OCI-LY7 (cell line): ENCODE results near the gene RPS6KA5. TPM values are rescaled to one million over a fixed set of nuclear protein-coding genes. Genes with fewer than 3 reads are reported as not detected.
"Not testable (repeated sequence)": the region's sequence is repeated elsewhere in the genome, so short reads cannot be mapped to it uniquely, and the experiment has no call there.

Experiments
- BruUV-seq: library from RNA; stranded (reverse); fragments of 400-500 nt; replicated peaks from 2 replicates; lab custom pipeline; 2021; lab: Mats Ljungman, UMichigan
- CTCF ChIA-PET: fragments of 300-600 bp; sonication (Branson Sonifier 250); formaldehyde crosslinking; loops from one replicate; lab custom pipeline; 2022; ENCODE audit warnings: antibody characterized with exemption; ENCODE audit not compliant: unreplicated experiment; lab: Charles Lee
- POLR2A ChIA-PET: fragments of 300-600 bp; sonication (Branson Sonifier 250); formaldehyde crosslinking; loops from one replicate; lab custom pipeline; 2022; ENCODE audit warnings: antibody characterized with exemption; lab: Charles Lee
- DNase-seq: peaks from one replicate; pipeline ENCODE4 v3.0.0-alpha.2; 2015; ENCODE audit warnings: low spot score
- H2AFZ ChIP-seq: fragments of 200-600 bp; sonication (generic), shearing (Covaris generic); 2 replicates; pipeline ENCODE4 v1.6.1; 2014; ENCODE audit warnings: mild to moderate bottlenecking, antibody characterized with exemption, low read length, moderate library complexity
- H3K27ac ChIP-seq: fragments of 200-600 bp; sonication (generic); 2 replicates; pipeline ENCODE4 v1.5.1; 2014; ENCODE audit warnings: mixed run types, low read depth, mild to moderate bottlenecking, moderate library complexity, low read length, inconsistent platforms; ENCODE audit not compliant: poor library complexity, severe bottlenecking
- H3K36me3 ChIP-seq: fragments of 200-600 bp; sonication (generic); 2 replicates; pipeline ENCODE4 v1.6.1; 2014; ENCODE audit warnings: mild to moderate bottlenecking, antibody characterized with exemption, low read length, moderate library complexity, mixed read lengths; ENCODE audit not compliant: insufficient read depth
- H3K4me1 ChIP-seq: fragments of 200-600 bp; sonication (generic); 2 replicates; pipeline ENCODE4 v1.5.1; 2014; ENCODE audit warnings: mild to moderate bottlenecking, low read length; ENCODE audit not compliant: insufficient read depth, poor library complexity, severe bottlenecking
- H3K4me2 ChIP-seq: fragments of 200-600 bp; sonication (generic); 2 replicates; pipeline ENCODE4 v1.6.1; 2014; ENCODE audit warnings: mild to moderate bottlenecking, low read length
- H3K4me3 ChIP-seq: fragments of 200-600 bp; sonication (generic); 2 replicates; pipeline ENCODE4 v1.5.1; 2014; ENCODE audit warnings: mild to moderate bottlenecking, low read depth, low read length; ENCODE audit not compliant: poor library complexity, severe bottlenecking
- H3K79me2 ChIP-seq: fragments of 200-600 bp; sonication (generic); 2 replicates; pipeline ENCODE4 v1.6.1; 2016; ENCODE audit warnings: low read depth, mild to moderate bottlenecking, low read length, moderate library complexity, mixed read lengths; ENCODE audit not compliant: insufficient read depth
- H3K9me2 ChIP-seq: fragments of 200-600 bp; sonication (generic); 2 replicates; pipeline ENCODE4 v1.6.1; 2016; ENCODE audit warnings: mild to moderate bottlenecking, low read length, mixed read lengths; ENCODE audit not compliant: insufficient read depth
- H3K9me3 ChIP-seq: fragments of 200-600 bp; sonication (generic); 2 replicates; pipeline ENCODE4 v1.6.1; 2014; ENCODE audit warnings: mild to moderate bottlenecking, mixed run types, low read length, mixed read lengths
- H4K20me1 ChIP-seq: fragments of 200-600 bp; sonication (generic); 2 replicates; pipeline ENCODE4 v1.6.1; 2014; ENCODE audit warnings: mild to moderate bottlenecking, antibody characterized with exemption, low read length, moderate library complexity, mixed read lengths; ENCODE audit not compliant: insufficient read depth
- CTCF ChIP-seq: fragments of 200-600 bp; sonication (generic); conservative IDR thresholded peaks from 2 replicates; pipeline ENCODE4 v1.5.1; 2014; ENCODE audit warnings: mild to moderate bottlenecking, antibody characterized with exemption, low read length, moderate library complexity, mixed read lengths
- EZH2phosphoT487 ChIP-seq: fragments of 200-600 bp; sonication (generic); IDR thresholded peaks from 2 replicates; pipeline ENCODE4 v1.6.1; 2018; ENCODE audit warnings: low read depth, borderline replicate concordance, mild to moderate bottlenecking, mixed run types, antibody characterized with exemption, low read length, moderate library complexity, mixed read lengths
- intact Hi-C: fragments of 100-400 bp; cut with micrococcal nuclease; formaldehyde crosslinking; loops from one replicate; pipeline ENCODE4 v1.10.0; 2022; ENCODE audit not compliant: unreplicated experiment
- total RNA-seq, 2 experiments: library from RNA; depleted of rRNA in 1 of 2; stranded (reverse); fragments of >200 nt in 1 of 2; shearing (Covaris generic) in 1 of 2; gene quantifications; 2 replicates each; pipeline ENCODE4 v1.2.3, GENCODE V29; 2014 to 2022

RPS6KA5 gene
- total RNA-seq, 2 experiments from 2014 or later = 9.6 to 12.7 TPM

- CTCF ChIA-PET = no interaction called here
- H4K20me1 ChIP-seq = no peaks in the 10 kb centered on the region
- H3K4me1 ChIP-seq = no peaks in the 10 kb centered on the region
- H3K27ac ChIP-seq = no peak overlapping the region
- no peak overlapping the region for H2AFZ ChIP-seq
- 0 out of 2 replicates have a peak, but pooled peaks cover 7% of the 10 kb centered on the region for H3K9me3 ChIP-seq
- TF ChIP-seq CTCF (no peak), EZH2phosphoT487 (no peak)
- intact Hi-C loops = no loop called here
- peaks cover 9% of the 10 kb centered on the region; the same call in 1 of the 2 replicates for H3K36me3 ChIP-seq
- H3K4me3 ChIP-seq = no peak overlapping the region
- POLR2A ChIA-PET = interaction anchor here (0.6 kb wide), 1 partner anchor 479 kb away, joined by 5 read pairs; no protein-coding TSS in a partner anchor
- BruUV-seq = no TSS peak
- H3K79me2 ChIP-seq = no peaks in the 10 kb centered on the region
- DNase-seq = no peak
- H3K4me2 ChIP-seq = no peak overlapping the region
- H3K9me2 ChIP-seq = no peaks in the 10 kb centered on the region
Observed at GRCh38 chr14:90940318-90940962, 120.0 kb downstream of the RPS6KA5 start.

DNA sequence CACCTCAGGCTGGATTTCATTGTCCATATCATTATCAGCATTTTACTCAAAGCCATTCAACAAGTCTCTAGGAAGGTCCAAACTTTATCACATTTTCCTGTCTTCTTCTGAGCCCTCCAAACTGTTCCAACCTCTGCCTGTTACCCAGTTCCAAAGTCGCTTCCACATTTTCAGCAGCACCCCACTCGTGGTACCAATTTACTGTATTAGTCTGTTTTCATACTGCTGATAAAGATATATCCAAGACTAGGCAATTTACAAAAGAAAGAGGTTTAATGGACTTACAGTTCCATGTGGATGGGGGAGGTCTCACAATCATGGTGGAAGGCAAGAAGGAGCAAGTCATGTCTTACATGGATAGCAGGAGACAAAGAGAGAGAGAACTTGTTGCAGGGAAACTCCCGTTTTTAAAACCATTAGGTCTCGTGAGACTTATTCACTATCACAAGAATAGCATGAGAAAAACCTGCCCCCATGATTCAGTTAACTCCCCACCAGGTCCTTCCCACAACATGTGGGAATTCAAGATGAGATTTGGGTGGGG is 121.1 kb downstream of the RPS6KA5 start:
- H3K27ac ChIP-seq, H3K9me2 ChIP-seq, BruUV-seq, H3K4me3 ChIP-seq, H3K79me2 ChIP-seq, H2AFZ ChIP-seq, DNase-seq, H3K36me3 ChIP-seq, CTCF ChIA-PET, H3K4me1 ChIP-seq, intact Hi-C loops, H4K20me1 ChIP-seq, H3K9me3 ChIP-seq, H3K4me2 ChIP-seq: not testable (repeated sequence)
- POLR2A ChIA-PET = interaction anchor here (0.6 kb wide), 1 partner anchor 480 kb away, joined by 5 read pairs; no protein-coding TSS in a partner anchor

DNA sequence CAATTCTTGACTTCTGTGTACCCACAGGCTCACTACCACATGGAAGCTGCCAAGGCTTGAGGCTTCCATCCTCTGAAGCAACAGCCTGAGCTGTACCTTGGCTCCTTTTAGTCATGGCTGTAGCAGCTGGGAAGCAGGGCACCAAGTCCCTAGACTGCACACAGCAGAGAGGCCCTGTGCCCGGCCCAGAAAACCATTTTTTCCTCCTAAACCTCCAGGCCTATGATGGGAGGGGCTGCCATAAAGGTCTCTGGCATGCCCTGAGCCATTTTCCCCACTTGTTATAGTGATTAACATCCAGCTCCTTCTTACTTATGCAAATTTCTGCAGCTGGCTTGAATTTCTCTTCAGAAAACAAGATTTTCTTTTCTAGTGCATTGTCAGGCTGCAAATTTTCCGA is 121.8 kb downstream of the RPS6KA5 start:
- Histone ChIP-seq H3K4me1 (no peaks in the 10 kb centered on the region), H2AFZ (no peak overlapping the region), H3K27ac (no peak overlapping the region), H3K4me2 (no peak overlapping the region), H3K36me3 (peaks cover 9% of the 10 kb centered on the region; the same call in 1 of the 2 replicates), H3K79me2 (no peaks in the 10 kb centered on the region), H3K9me3 (0 out of 2 replicates have a peak, but pooled peaks cover 7% of the 10 kb centered on the region), H3K9me2 (no peaks in the 10 kb centered on the region), H4K20me1 (no peaks in the 10 kb centered on the region), H3K4me3 (no peak overlapping the region)
- BruUV-seq = no TSS peak
- ChIA-PET POLR2A (no interaction called here), CTCF (no interaction called here)
- TF ChIP-seq CTCF (no peak), EZH2phosphoT487 (no peak)
- DNase-seq = no peak
- intact Hi-C loops = no loop called here
